ENCODE data around the gene FCRL6. TPM values are rescaled to one million over a fixed set of nuclear protein-coding genes. Genes with fewer than 3 reads are reported as not detected.
A peak's percentile ranks its signal among the peaks of the same experiment; 100 is the strongest.

FCRL6 gene
- total RNA-seq, 1 donor from 2014 or later, result not detected

- Mint-ChIP-seq H3K4me3 (ENCODE audit: unreplicated experiment) (peak within 1 kb of the TSS; percentile 89), H3K4me1 (ENCODE audit: low read depth, unreplicated experiment) (peaks cover 20% of the 10 kb centered on the region), H3K27me3 (ENCODE audit: low read depth, unreplicated experiment) (peaks cover 2% of the 10 kb centered on the region), H3K9me3 (ENCODE audit: unreplicated experiment) (peaks cover 3% of the 10 kb centered on the region), H3K27ac (ENCODE audit: unreplicated experiment) (peak within 1 kb of the TSS; percentile 75), H3K36me3 (ENCODE audit: low read depth, unreplicated experiment) (peaks cover 2% of the 10 kb centered on the region)
- H3K4me1 ChIP-seq (ENCODE audit: insufficient read depth, low read length), result peaks cover 11% of the 10 kb centered on the region
- H3K36me3 ChIP-seq (ENCODE audit: insufficient read depth, low read length), result no peaks in the 10 kb centered on the region
- H3K79me2 ChIP-seq (ENCODE audit: insufficient read depth, low read length), result no peaks in the 10 kb centered on the region
- peak within 1 kb of the TSS; percentile 90 for H3K4me2 ChIP-seq (ENCODE audit: low read length)
- FAIRE-seq (peak; percentile 55), DNase-seq (ENCODE audit: low read depth) (peak; percentile 94)
- H3K4me3 ChIP-seq (ENCODE audit: insufficient read depth, low read depth, low read length), result peak within 1 kb of the TSS; percentile 61
- H3K27me3 ChIP-seq (ENCODE audit: insufficient read depth, low read length), result no peaks in the 10 kb centered on the region
- H3K9ac ChIP-seq (ENCODE audit: low read length), result peak within 1 kb of the TSS; percentile 56
- H2AFZ ChIP-seq (ENCODE audit: low read depth, low read length), result peak within 1 kb of the TSS; percentile 94
- no peaks in the 10 kb centered on the region for H3K9me3 ChIP-seq (ENCODE audit: insufficient read depth, low read depth, low read length)
- no peak within 1 kb of the TSS for H3K27ac ChIP-seq (ENCODE audit: low read depth, low read length)
- no peaks in the 10 kb centered on the region for H4K20me1 ChIP-seq (ENCODE audit: insufficient read depth, low read length)
- TF ChIP-seq EZH2 (IDR thresholded peaks at IDR 0.05; ENCODE audit: insufficient read depth, low read length) (no peak), CTCF (IDR thresholded peaks at IDR 0.05; ENCODE audit: insufficient read depth, low read depth, low read length) (peak; percentile 85)
Observed at GRCh38 chr1:159780583-159781582, 21.3 kb upstream of the FCRL6 start, which contains the start of gene DUSP23. TSS of gene DUSP23 (plus strand) at chr1:159780962. CDS start at chr1:159781101, 139 bp downstream.

- no peaks in the 10 kb centered on the region for H3K79me2 ChIP-seq (ENCODE audit: insufficient read depth, low read length)
- DNase-seq (ENCODE audit: low read depth) (no peak), FAIRE-seq (no peak)
- H3K36me3 Mint-ChIP-seq (ENCODE audit: low read depth, unreplicated experiment), result peaks cover 2% of the 10 kb centered on the region
- peaks cover 11% of the 10 kb centered on the region for H3K4me1 ChIP-seq (ENCODE audit: insufficient read depth, low read length)
- peaks cover 20% of the 10 kb centered on the region for H3K4me1 Mint-ChIP-seq (ENCODE audit: low read depth, unreplicated experiment)
- H3K9me3 ChIP-seq (ENCODE audit: insufficient read depth, low read depth, low read length), result no peaks in the 10 kb centered on the region
- H3K27ac ChIP-seq (ENCODE audit: low read depth, low read length), result no peak overlapping the region
- no peaks in the 10 kb centered on the region for H4K20me1 ChIP-seq (ENCODE audit: insufficient read depth, low read length)
- H3K9me3 Mint-ChIP-seq (ENCODE audit: unreplicated experiment), result peaks cover 3% of the 10 kb centered on the region
- H3K4me3 Mint-ChIP-seq (ENCODE audit: unreplicated experiment), result peak overlapping the region; percentile 89
- no peak overlapping the region for H3K9ac ChIP-seq (ENCODE audit: low read length)
- peaks cover 2% of the 10 kb centered on the region for H3K27me3 Mint-ChIP-seq (ENCODE audit: low read depth, unreplicated experiment)
- no peaks in the 10 kb centered on the region for H3K27me3 ChIP-seq (ENCODE audit: insufficient read depth, low read length)
- no peak overlapping the region for H3K27ac Mint-ChIP-seq (ENCODE audit: unreplicated experiment)
- H3K4me3 ChIP-seq (ENCODE audit: insufficient read depth, low read depth, low read length), result no peak overlapping the region
- H3K4me2 ChIP-seq (ENCODE audit: low read length), result peak overlapping the region; percentile 90
- H3K36me3 ChIP-seq (ENCODE audit: insufficient read depth, low read length), result no peaks in the 10 kb centered on the region
- no peak overlapping the region for H2AFZ ChIP-seq (ENCODE audit: low read depth, low read length)
- no peak for TF ChIP-seq CTCF (IDR thresholded peaks at IDR 0.05; ENCODE audit: insufficient read depth, low read depth, low read length)
- TF ChIP-seq EZH2 (IDR thresholded peaks at IDR 0.05; ENCODE audit: insufficient read depth, low read length), result no peak
Observed at GRCh38 chr1:159781992-159782391, 20.2 kb upstream of the FCRL6 start.

All from astrocyte (in vitro differentiated cells and primary cell).